Endothelial cell of umbilical vein (primary cell): ENCODE data around the gene UBE2QL1. TPM values are rescaled to one million over a fixed set of nuclear protein-coding genes. Genes with fewer than 3 reads are reported as not detected.

Experiments used
- BruUV-seq: library from RNA; stranded (reverse); fragments of 400-500 nt; replicated peaks from 2 replicates; lab custom pipeline; 2021; lab: Mats Ljungman, UMichigan
- CTCF ChIA-PET: fragments of 300-600, 350-600 bp; sonication (Branson Sonifier 250); formaldehyde crosslinking; loops from one replicate; lab custom pipeline; 2021; ENCODE audit warnings: antibody characterized with exemption, inconsistent platforms; lab: Charles Lee
- POLR2A ChIA-PET: fragments of 300-600, 350-600 bp; sonication (Branson Sonifier 250); formaldehyde crosslinking; loops from one replicate; lab custom pipeline; 2021; ENCODE audit warnings: antibody characterized with exemption, inconsistent platforms; lab: Charles Lee
- DNase-seq: peaks from one replicate; pipeline ENCODE4 v3.0.0-alpha.2; 2011; ENCODE audit warnings: low read depth, low spot score
- FAIRE-seq: peaks from 2 replicates; lab custom pipeline; 2011; peaks lifted over from hg19 to GRCh38; lab: Jason Lieb, UNC
- H2AFZ ChIP-seq: 2 replicates; pipeline ENCODE4 v1.6.0; 2012; ENCODE audit warnings: low read depth, low read length, control low read depth, inconsistent platforms
- H3K27ac ChIP-seq: 2 replicates; pipeline ENCODE4 v1.5.1; 2011; ENCODE audit warnings: low read depth, mild to moderate bottlenecking, control low read depth, low read length, moderate library complexity; ENCODE audit not compliant: insufficient read depth
- H3K27me3 ChIP-seq, 2 experiments: 2 replicates each; pipeline versions ENCODE4 v1.6.0 to v1.6.1; 2011; ENCODE audit warnings: low read length in 2 of 2, mixed read lengths in 1 of 2; ENCODE audit not compliant: control insufficient read depth in 2 of 2, insufficient read depth in 2 of 2
- H3K36me3 ChIP-seq, 2 experiments: 2 replicates in 1 of 2; 3 replicates in 1 of 2; pipeline ENCODE4 v1.5.1; 2011; ENCODE audit warnings: low read length in 2 of 2, mild to moderate bottlenecking in 1 of 2, moderate library complexity in 1 of 2; ENCODE audit not compliant: control insufficient read depth in 2 of 2, insufficient read depth in 2 of 2; ENCODE audit errors: extremely low read depth in 1 of 2
- H3K4me1 ChIP-seq: 3 replicates; pipeline ENCODE4 v1.5.1; 2011; ENCODE audit warnings: mild to moderate bottlenecking, low read length; ENCODE audit not compliant: control insufficient read depth, insufficient read depth; ENCODE audit errors: extremely low read depth
- H3K4me2 ChIP-seq: 2 replicates; pipeline ENCODE4 v1.6.1; 2011; ENCODE audit warnings: low read length, control low read depth, mixed read lengths; ENCODE audit not compliant: insufficient read depth
- H3K4me3 ChIP-seq, 3 experiments: fragments of 200-600 bp in 1 of 3; sonication (generic), shearing (Covaris generic) in 1 of 3; replicated peaks in 1 of 3; 2 replicates each; pipeline ENCODE4 v1.5.1; 2011 to 2016; ENCODE audit warnings: control low read depth in 3 of 3, low read length in 3 of 3, mild to moderate bottlenecking in 2 of 3, inconsistent platforms in 1 of 3, low read depth in 1 of 3, moderate library complexity in 1 of 3; ENCODE audit not compliant: insufficient read depth in 1 of 3
- H3K79me2 ChIP-seq: 2 replicates; pipeline ENCODE4 v1.6.0; 2012; ENCODE audit warnings: low read length, inconsistent platforms; ENCODE audit not compliant: control insufficient read depth, insufficient read depth
- H3K9ac ChIP-seq: replicated peaks from 2 replicates; pipeline ENCODE3; 2011; ENCODE audit warnings: low read length, control low read depth; ENCODE audit not compliant: insufficient read depth; ENCODE audit errors: extremely low read depth
- H3K9me1 ChIP-seq: replicated peaks from 3 replicates; pipeline ENCODE4 v1.6.0; 2011; ENCODE audit warnings: mild to moderate bottlenecking, low read length; ENCODE audit not compliant: control insufficient read depth, insufficient read depth; ENCODE audit errors: extremely low read depth
- H3K9me3 ChIP-seq: replicated peaks from 2 replicates; pipeline ENCODE4 v1.5.1; 2012; ENCODE audit warnings: low read length, inconsistent platforms; ENCODE audit not compliant: control insufficient read depth, insufficient read depth
- H4K20me1 ChIP-seq: replicated peaks from 2 replicates; pipeline ENCODE3; 2011; ENCODE audit warnings: mild to moderate bottlenecking, low read length; ENCODE audit not compliant: control insufficient read depth, insufficient read depth; ENCODE audit errors: extremely low read depth
- CTCF ChIP-seq, 2 donors: IDR thresholded peaks; 1 replicate in 1 of 2; 2 replicates in 1 of 2; pipeline ENCODE4 v1.5.1; 2011; ENCODE audit warnings: low read length in 2 of 2, mild to moderate bottlenecking in 2 of 2, moderate library complexity in 2 of 2, control low read depth in 1 of 2, inconsistent platforms in 1 of 2, low read depth in 1 of 2; ENCODE audit not compliant: insufficient read depth in 1 of 2; ENCODE audit errors: extremely low read depth in 1 of 2
- EZH2 ChIP-seq: IDR thresholded peaks from 2 replicates; pipeline ENCODE4 v1.6.1; 2012; ENCODE audit warnings: borderline replicate concordance, low read depth, mild to moderate bottlenecking, moderate library complexity, low read length, inconsistent platforms; ENCODE audit not compliant: severe bottlenecking
- FOS ChIP-seq: IDR thresholded peaks from 2 replicates; pipeline ENCODE4 v1.6.1; 2011; ENCODE audit warnings: mild to moderate bottlenecking, low read length, moderate library complexity, borderline replicate concordance; ENCODE audit not compliant: insufficient read depth
- GATA2 ChIP-seq: IDR thresholded peaks from 2 replicates; pipeline ENCODE4 v1.7.0; 2011; ENCODE audit warnings: low read depth, mild to moderate bottlenecking, moderate library complexity, mixed read lengths, low read length; ENCODE audit not compliant: insufficient read length, insufficient read depth
- JUN ChIP-seq: IDR thresholded peaks from 2 replicates; pipeline ENCODE4 v1.6.1; 2011; ENCODE audit warnings: borderline replicate concordance, low read depth; ENCODE audit not compliant: insufficient read length, insufficient read depth
- MAX ChIP-seq: IDR thresholded peaks from 2 replicates; pipeline ENCODE4 v1.6.1; 2011; ENCODE audit not compliant: insufficient read depth, insufficient read length
- MYC ChIP-seq: IDR thresholded peaks from one replicate; pipeline ENCODE4 v1.6.1; 2011; ENCODE audit warnings: mild to moderate bottlenecking, low read depth, low read length
- POLR2A ChIP-seq: IDR thresholded peaks from 2 replicates; pipeline ENCODE4 v1.6.1; 2012; ENCODE audit warnings: low read depth, mild to moderate bottlenecking, control low read depth, low read length
- POLR2AphosphoS5 ChIP-seq: IDR thresholded peaks from 2 replicates; pipeline ENCODE4 v1.6.1; 2012; ENCODE audit warnings: low read depth, mild to moderate bottlenecking, control low read depth, low read length, moderate library complexity; ENCODE audit not compliant: insufficient read depth
- dilution Hi-C: fragments of 300-500 bp; cut with MboI; formaldehyde crosslinking; loops from one replicate; pipeline ENCODE4 v1.15.0; 2019; ENCODE audit warnings: low sequenced_read_pairs; ENCODE audit not compliant: extremely low pct_ligation_motif_present
- intact Hi-C: fragments of 100-400 bp; cut with micrococcal nuclease; formaldehyde crosslinking; loops from one replicate; pipeline ENCODE4 v1.10.0; 2022
- polyA plus RNA-seq, 4 experiments: library from polyadenylated mRNA; depleted of rRNA in 3 of 4; stranded (reverse) in 3 of 4; unstranded in 1 of 4; fragments of >200 nt; gene quantifications; 2 replicates each; pipeline versions ENCODE4 v1.2.1 to v1.2.3, GENCODE V29; 2011 to 2012; ENCODE audit warnings: missing spikeins in 1 of 4
- total RNA-seq: library from RNA; stranded (reverse); gene quantifications from 2 replicates; pipeline ENCODE4 v1.2.3, GENCODE V29; 2021

Gene UBE2QL1
- total and polyA plus RNA-seq, 2 donors (not counting 3 experiments of a cell fraction or from before 2014, with no cell fraction given): 0.04 to 0.15 TPM

- no peak for FAIRE-seq
- H3K9me1 ChIP-seq: no peaks in the 10 kb centered on the region
- CTCF ChIA-PET: no interaction called here
These were observed 41.6 kb downstream of the UBE2QL1 start for GRCh38 chr5:6490246-6490645.

More at GRCh38 chr5:6490246-6490645, 41.6 kb downstream of the UBE2QL1 start:
- Histone ChIP-seq H3K9ac (no peak overlapping the region), H4K20me1 (no peaks in the 10 kb centered on the region), H3K4me3 (no peak overlapping the region), H3K27me3 (no peaks in the 10 kb centered on the region), H3K27ac (no peak overlapping the region), H3K36me3 (no peaks in the 10 kb centered on the region), H3K79me2 (no peaks in the 10 kb centered on the region), H2AFZ (no peak overlapping the region), H3K9me3 (no peaks in the 10 kb centered on the region), H3K4me1 (no peaks in the 10 kb centered on the region), H3K4me2 (no peak overlapping the region)
- dilution Hi-C loops (no loop called here), intact Hi-C loops (no loop called here)
- TF ChIP-seq MAX (no peak), FOS (no peak), POLR2AphosphoS5 (no peak), JUN (no peak), GATA2 (no peak), CTCF (IDR thresholded peaks at IDR 0.05; ENCODE audit: extremely low read depth in 1 of 2, insufficient read depth in 1 of 2, low read depth in 1 of 2, low read length in 2 of 2) (no peak), MYC (no peak), POLR2A (no peak), EZH2 (no peak)
- no peak for DNase-seq
- POLR2A ChIA-PET: no interaction called here
- no TSS peak for BruUV-seq
